PC-9 (cell line): ENCODE measurements around the gene CDADC1. TPM values are rescaled to one million over a fixed set of nuclear protein-coding genes. Genes with fewer than 3 reads are reported as not detected.
"Not testable (repeated sequence)": the region's sequence is repeated elsewhere in the genome, so short reads cannot be mapped to it uniquely, and the experiment has no call there.

ENCODE experiments used
- BruUV-seq: library from RNA; stranded (reverse); fragments of 400-500 nt; replicated peaks from 2 replicates; lab custom pipeline; 2021; lab: Mats Ljungman, UMichigan
- CTCF ChIA-PET: fragments of 300-600 bp; sonication (Branson Sonifier 250); formaldehyde crosslinking; loops from one replicate; lab custom pipeline; 2022; ENCODE audit warnings: antibody characterized with exemption; lab: Charles Lee
- POLR2A ChIA-PET: fragments of 300-600 bp; sonication (Branson Sonifier 250); formaldehyde crosslinking; loops from one replicate; lab custom pipeline; 2022; ENCODE audit warnings: antibody characterized with exemption; ENCODE audit not compliant: unreplicated experiment; lab: Charles Lee
- DNase-seq, 2 experiments: peaks; one replicate each; pipeline versions ENCODE4 v3.0.0 to v3.0.0-alpha.2; 2015 to 2022; ENCODE audit warnings: mixed read lengths in 1 of 2
- H2AFZ ChIP-seq: fragments of 200-600 bp; sonication (generic); 2 replicates; pipeline ENCODE4 v1.8.1; 2017; ENCODE audit warnings: antibody characterized with exemption
- H3F3A ChIP-seq: fragments of 200-600 bp; sonication (generic); 2 replicates; pipeline ENCODE4 v1.8.1; 2017; ENCODE audit warnings: antibody characterized with exemption, mild to moderate bottlenecking, low read depth; ENCODE audit not compliant: insufficient read depth
- H3K27ac ChIP-seq: fragments of 200-600 bp; sonication (generic); 2 replicates; pipeline ENCODE4 v1.6.1; 2016; ENCODE audit warnings: mixed run types
- H3K27me3 ChIP-seq: fragments of 200-600 bp; sonication (generic); 2 replicates; pipeline ENCODE4 v1.6.1; 2016; ENCODE audit warnings: low read depth, mixed run types; ENCODE audit not compliant: insufficient read depth
- H3K36me3 ChIP-seq: fragments of 200-600 bp; sonication (generic); 2 replicates; pipeline ENCODE4 v1.6.1; 2016; ENCODE audit warnings: low read depth, mixed run types
- H3K4me1 ChIP-seq: fragments of 200-600 bp; sonication (generic); replicated peaks from 2 replicates; pipeline ENCODE4 v1.6.1; 2016; ENCODE audit warnings: mixed run types; ENCODE audit not compliant: insufficient read depth
- H3K4me2 ChIP-seq: fragments of 200-600 bp; sonication (generic); 2 replicates; pipeline ENCODE4 v1.6.1; 2017; ENCODE audit warnings: mixed run types
- H3K4me3 ChIP-seq: fragments of 200-600 bp; sonication (generic); 2 replicates; pipeline ENCODE4 v1.6.1; 2016; ENCODE audit warnings: mixed run types
- H3K79me2 ChIP-seq: fragments of 200-600 bp; sonication (generic); 2 replicates; pipeline ENCODE4 v1.6.1; 2017; ENCODE audit warnings: low read depth, mixed run types
- H3K9me2 ChIP-seq: fragments of 200-600 bp; sonication (generic); 2 replicates; pipeline ENCODE4 v1.8.1; 2017; ENCODE audit warnings: mild to moderate bottlenecking; ENCODE audit not compliant: insufficient read depth
- H3K9me3 ChIP-seq: fragments of 200-600 bp; sonication (generic); 2 replicates; pipeline ENCODE4 v1.8.1; 2016; ENCODE audit warnings: low read depth; ENCODE audit not compliant: insufficient read depth
- H4K20me1 ChIP-seq: fragments of 200-600 bp; sonication (generic); 2 replicates; pipeline ENCODE4 v1.8.1; 2017; ENCODE audit not compliant: insufficient read depth
- CTCF ChIP-seq: fragments of 200-600 bp; sonication (generic); conservative IDR thresholded peaks from 2 replicates; pipeline ENCODE4 v1.6.1; 2017; ENCODE audit warnings: mixed run types, antibody characterized with exemption, mild to moderate bottlenecking, moderate library complexity
- EZH2 ChIP-seq: fragments of 200-600 bp; sonication (generic); IDR thresholded peaks from 2 replicates; pipeline ENCODE4 v1.8.0; 2017; ENCODE audit warnings: antibody characterized with exemption, low read depth
- intact Hi-C: fragments of 100-400 bp; cut with micrococcal nuclease; formaldehyde crosslinking; loops from one replicate; pipeline ENCODE4 v1.10.0; 2022; ENCODE audit not compliant: unreplicated experiment
- total RNA-seq: library from RNA; stranded (reverse); gene quantifications from 2 replicates; pipeline ENCODE4 v1.2.3, GENCODE V29; 2021

Gene CDADC1
- total RNA-seq, 1 experiment from 2014 or later = 12.4 TPM

- Histone ChIP-seq H4K20me1 (no peaks in the 10 kb centered on the region), H3F3A (no peaks in the 10 kb centered on the region), H3K4me2 (no peak overlapping the region), H3K4me1 (no peaks in the 10 kb centered on the region), H3K27ac (no peak overlapping the region), H3K36me3 (no peaks in the 10 kb centered on the region), H3K27me3 (no peaks in the 10 kb centered on the region), H3K9me2 (no peaks in the 10 kb centered on the region), H2AFZ (no peak overlapping the region), H3K9me3 (no peaks in the 10 kb centered on the region), H3K4me3 (no peak overlapping the region), H3K79me2 (no peaks in the 10 kb centered on the region)
- no TSS peak for BruUV-seq
- intact Hi-C loops = loop anchor here (10.0 kb wide), 1 partner anchor 504 kb away; no protein-coding TSS in a partner anchor
- no peak for DNase-seq
- POLR2A ChIA-PET = no interaction called here
- CTCF ChIA-PET = no interaction called here
- no peak for TF ChIP-seq EZH2
- no peak for TF ChIP-seq CTCF
Measured at GRCh38 chr13:49288458-49288857, 40.7 kb downstream of the CDADC1 start.

- no peaks in the 10 kb centered on the region for H3F3A ChIP-seq
- no peaks in the 10 kb centered on the region for H3K36me3 ChIP-seq
- intact Hi-C loops = loop anchor here (10.0 kb wide), 1 partner anchor 1622 kb away; no protein-coding TSS in a partner anchor
- ChIA-PET CTCF (no interaction called here), POLR2A (interaction anchor here (0.9 kb wide), 1 partner anchor 12 kb away, joined by 12 read pairs; no protein-coding TSS in a partner anchor)
- no peaks in the 10 kb centered on the region for H3K9me3 ChIP-seq
- no TSS peak for BruUV-seq
- H4K20me1 ChIP-seq = no peaks in the 10 kb centered on the region
- no peak overlapping the region for H3K27ac ChIP-seq
- H2AFZ ChIP-seq = no peak overlapping the region
- H3K4me3 ChIP-seq = no peak overlapping the region
- H3K4me2 ChIP-seq = no peak overlapping the region
- H3K9me2 ChIP-seq = no peaks in the 10 kb centered on the region
- no peaks in the 10 kb centered on the region for H3K27me3 ChIP-seq
- H3K4me1 ChIP-seq = no peaks in the 10 kb centered on the region
- no peaks in the 10 kb centered on the region for H3K79me2 ChIP-seq
- DNase-seq = no peak
- TF ChIP-seq EZH2 (no peak), CTCF (no peak)
Measured at GRCh38 chr13:49292742-49293486, 45.2 kb downstream of the CDADC1 start.

- H3K4me1 ChIP-seq, POLR2A ChIA-PET, H3K9me2 ChIP-seq, H3K4me2 ChIP-seq, H3K27ac ChIP-seq, H3K79me2 ChIP-seq, H3K36me3 ChIP-seq, H3K4me3 ChIP-seq, H3F3A ChIP-seq, H4K20me1 ChIP-seq, H3K9me3 ChIP-seq, H2AFZ ChIP-seq, DNase-seq, H3K27me3 ChIP-seq, BruUV-seq: not testable (repeated sequence)
- intact Hi-C loops = loop anchor here (10.0 kb wide), 1 partner anchor 1620 kb away; no protein-coding TSS in a partner anchor
- CTCF ChIA-PET = interaction anchor here (0.6 to 0.7 kb wide), 3 partner anchors 17 to 715 kb away, joined by 3 to 5 read pairs (median 5); no protein-coding TSS in a partner anchor
Measured at GRCh38 chr13:49294723-49295122, 47.0 kb downstream of the CDADC1 start.
